Natural killer cell (primary cell): Measurements from ENCODE around the gene SLC17A8. TPM values are rescaled to one million over a fixed set of nuclear protein-coding genes. Genes with fewer than 3 reads are reported as not detected.
"Not testable (repeated sequence)": the region's sequence is repeated elsewhere in the genome, so short reads cannot be mapped to it uniquely, and the experiment has no call there.

ENCODE experiments used
- ATAC-seq, 3 donors: fragments of 150-1000 bp in 2 of 3; fragments of 200-7000 bp in 1 of 3; cut with Tn5 transposase; 1 replicate in 1 of 3; 2 replicates in 2 of 3; pipeline ENCODE4 v1.10.0; 2021; ENCODE audit warnings: mild to moderate bottlenecking in 2 of 3, moderate library complexity in 2 of 3
- DNase-seq, 2 donors: peaks; one replicate each; pipeline versions ENCODE4 v3.0.0 to v3.0.0-alpha.2; 2013 to 2021; ENCODE audit warnings: mixed read lengths in 1 of 2
- H3K27ac ChIP-seq: one replicate; pipeline ENCODE4 v1.5.1; 2013; ENCODE audit warnings: mild to moderate bottlenecking, low read length
- H3K27me3 ChIP-seq: one replicate; pipeline ENCODE4 v1.6.1; 2013; ENCODE audit warnings: low read length; ENCODE audit not compliant: control insufficient read depth, insufficient read depth
- H3K36me3 ChIP-seq: one replicate; pipeline ENCODE4 v1.6.1; 2013; ENCODE audit warnings: low read length; ENCODE audit not compliant: control insufficient read depth, insufficient read depth
- H3K4me1 ChIP-seq: one replicate; pipeline ENCODE4 v1.6.1; 2013; ENCODE audit warnings: low read length; ENCODE audit not compliant: control insufficient read depth, insufficient read depth
- H3K4me3 ChIP-seq: one replicate; pipeline ENCODE4 v1.5.1; 2013; ENCODE audit warnings: low read length
- H3K9me3 ChIP-seq: one replicate; pipeline ENCODE4 v1.6.1; 2013; ENCODE audit warnings: low read length; ENCODE audit not compliant: control insufficient read depth, insufficient read depth
- H3K27ac Mint-ChIP-seq, 2 donors: one replicate each; pipeline ENCODE4 v1.8.0; 2022; ENCODE audit warnings: mild to moderate bottlenecking in 2 of 2, mixed read lengths in 2 of 2, moderate library complexity in 1 of 2
- H3K27me3 Mint-ChIP-seq, 2 donors: one replicate each; pipeline ENCODE4 v1.8.0; 2022; ENCODE audit warnings: low read depth in 2 of 2, mixed read lengths in 2 of 2
- H3K36me3 Mint-ChIP-seq: one replicate; pipeline ENCODE4 v1.8.0; 2022; ENCODE audit warnings: mixed read lengths
- H3K4me1 Mint-ChIP-seq, 2 donors: one replicate each; pipeline ENCODE4 v1.8.0; 2022; ENCODE audit warnings: mixed read lengths in 2 of 2
- H3K4me3 Mint-ChIP-seq: one replicate; pipeline ENCODE4 v1.8.0; 2022; ENCODE audit warnings: mild to moderate bottlenecking, moderate library complexity, mixed read lengths
- H3K9me3 Mint-ChIP-seq, 2 donors: one replicate each; pipeline ENCODE4 v1.8.0; 2022; ENCODE audit warnings: mixed read lengths in 2 of 2
- WGBS: methylation state at CpG from one replicate; pipeline ENCODE4 v1.1.7; 2013; ENCODE audit warnings: missing lambda C conversion rate; ENCODE audit not compliant: insufficient coverage; 5-methylcytosine and 5-hydroxymethylcytosine counted together
- intact Hi-C: fragments of 100-400 bp; cut with micrococcal nuclease; formaldehyde crosslinking; loops from one replicate; pipeline ENCODE4 v1.14.2; 2022
- total RNA-seq, 4 donors: library from RNA; stranded (reverse); fragments of 120-200 nt in 1 of 4; gene quantifications; one replicate each; pipeline versions ENCODE4 v1.2.3 to v1.2.4, GENCODE V29; 2013 to 2022
- TF ChIP-seq, protein P1 (sequence below): fragments of 200-600 bp; IDR thresholded peaks from one replicate; pipeline ENCODE4 v1.8.0; 2022; ENCODE audit warnings: antibody characterized with exemption

Gene SLC17A8
- total RNA-seq, 3 donors from 2014 or later (not counting 1 experiment from before 2014, with no cell fraction given) = not detected

DNA sequence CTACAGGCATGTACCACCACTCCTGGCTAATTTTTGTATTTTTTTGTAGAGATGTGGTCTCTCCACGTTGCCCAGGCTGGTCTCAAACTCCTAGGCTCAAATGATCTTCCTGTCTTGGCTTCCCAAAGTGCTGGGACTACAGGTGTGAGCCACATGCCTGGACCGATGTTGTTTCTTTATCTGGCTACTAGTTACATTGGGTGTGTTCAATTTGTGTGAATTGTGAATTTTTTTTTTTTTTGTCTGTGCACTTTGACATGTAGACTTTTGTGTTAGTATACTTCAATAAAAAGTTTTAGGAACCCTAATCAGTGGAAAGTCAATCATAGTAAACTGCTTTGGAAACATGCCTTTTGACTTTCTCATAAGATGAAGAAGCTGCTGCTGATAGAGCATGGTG lies 24.0 kb upstream of the SLC17A8 start:
- intact Hi-C loops = no loop called here
- no peaks in the 10 kb centered on the region for H3K27me3 Mint-ChIP-seq
- Histone ChIP-seq H3K27ac (no peak overlapping the region), H3K4me3 (no peak overlapping the region), H3K27me3 (no peaks in the 10 kb centered on the region), H3K4me1 (no peaks in the 10 kb centered on the region), H3K9me3 (no peaks in the 10 kb centered on the region), H3K36me3 (peaks cover 67% of the 10 kb centered on the region)
- DNase-seq (no peak), ATAC-seq (no peak)
- WGBS = 88% methylated on average over 2 of the region's 2 CpGs
- H3K27ac Mint-ChIP-seq = peak overlapping the region in 1 of 2 donors; percentile 12
- no peaks in the 10 kb centered on the region for H3K9me3 Mint-ChIP-seq
- TF ChIP-seq, protein P1, sequence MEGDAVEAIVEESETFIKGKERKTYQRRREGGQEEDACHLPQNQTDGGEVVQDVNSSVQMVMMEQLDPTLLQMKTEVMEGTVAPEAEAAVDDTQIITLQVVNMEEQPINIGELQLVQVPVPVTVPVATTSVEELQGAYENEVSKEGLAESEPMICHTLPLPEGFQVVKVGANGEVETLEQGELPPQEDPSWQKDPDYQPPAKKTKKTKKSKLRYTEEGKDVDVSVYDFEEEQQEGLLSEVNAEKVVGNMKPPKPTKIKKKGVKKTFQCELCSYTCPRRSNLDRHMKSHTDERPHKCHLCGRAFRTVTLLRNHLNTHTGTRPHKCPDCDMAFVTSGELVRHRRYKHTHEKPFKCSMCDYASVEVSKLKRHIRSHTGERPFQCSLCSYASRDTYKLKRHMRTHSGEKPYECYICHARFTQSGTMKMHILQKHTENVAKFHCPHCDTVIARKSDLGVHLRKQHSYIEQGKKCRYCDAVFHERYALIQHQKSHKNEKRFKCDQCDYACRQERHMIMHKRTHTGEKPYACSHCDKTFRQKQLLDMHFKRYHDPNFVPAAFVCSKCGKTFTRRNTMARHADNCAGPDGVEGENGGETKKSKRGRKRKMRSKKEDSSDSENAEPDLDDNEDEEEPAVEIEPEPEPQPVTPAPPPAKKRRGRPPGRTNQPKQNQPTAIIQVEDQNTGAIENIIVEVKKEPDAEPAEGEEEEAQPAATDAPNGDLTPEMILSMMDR = no peak
- no peaks in the 10 kb centered on the region for H3K4me1 Mint-ChIP-seq
- H3K36me3 Mint-ChIP-seq = peaks cover 40% of the 10 kb centered on the region
- no peak overlapping the region for H3K4me3 Mint-ChIP-seq

DNA sequence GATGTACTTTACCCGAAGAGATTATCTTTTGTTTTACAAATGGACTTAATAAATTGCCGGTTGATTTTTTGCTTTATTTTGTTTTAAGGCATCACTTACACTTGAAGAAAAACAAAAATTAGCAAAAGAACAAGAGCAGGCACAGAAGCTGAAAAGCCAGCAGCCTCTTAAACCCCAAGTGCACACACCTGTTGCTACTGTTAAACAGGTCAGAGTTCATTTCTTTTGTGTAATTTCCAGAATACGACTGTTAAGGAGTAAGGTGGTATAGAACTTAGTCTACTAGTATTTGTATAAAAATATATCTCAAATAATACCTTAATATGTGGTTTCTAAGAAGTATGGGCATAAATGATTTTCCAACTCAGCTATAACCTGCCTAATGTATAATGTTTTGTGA lies 19.6 kb upstream of the SLC17A8 start:
- no peak overlapping the region for H3K4me3 Mint-ChIP-seq
- H3K4me1 ChIP-seq = no peaks in the 10 kb centered on the region
- WGBS = 100% methylated on average over 2 of the region's 3 CpGs
- no peaks in the 10 kb centered on the region for H3K27me3 Mint-ChIP-seq
- H3K9me3 ChIP-seq = no peaks in the 10 kb centered on the region
- DNase-seq (no peak), ATAC-seq (no peak)
- H3K27ac ChIP-seq = no peak overlapping the region
- peaks cover 61% of the 10 kb centered on the region for H3K36me3 ChIP-seq
- no peak overlapping the region for H3K27ac Mint-ChIP-seq
- no peaks in the 10 kb centered on the region for H3K4me1 Mint-ChIP-seq
- peaks cover 19% of the 10 kb centered on the region for H3K36me3 Mint-ChIP-seq
- H3K4me3 ChIP-seq = no peak overlapping the region
- no peaks in the 10 kb centered on the region for H3K27me3 ChIP-seq
- intact Hi-C loops = no loop called here
- no peaks in the 10 kb centered on the region for H3K9me3 Mint-ChIP-seq
- TF ChIP-seq, protein P1 = no peak

DNA sequence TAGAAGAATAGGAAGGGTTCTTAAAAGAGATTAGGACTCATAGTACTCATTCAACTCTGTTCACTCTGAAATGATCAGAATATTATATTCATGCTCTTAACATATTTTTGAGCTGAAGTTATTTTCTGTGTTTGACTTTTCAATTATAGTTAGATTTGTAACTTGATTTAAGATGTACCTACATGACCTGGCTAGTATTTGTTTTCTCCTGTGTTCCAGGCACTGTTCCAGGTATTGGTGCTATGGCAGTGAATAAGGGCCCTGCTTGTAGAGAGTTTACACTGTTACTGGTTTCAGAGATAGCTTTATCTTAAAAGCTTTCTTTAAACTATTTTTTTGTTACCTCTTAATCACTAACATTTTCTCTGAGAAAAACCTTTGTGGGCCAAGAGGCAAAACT lies 19.1 kb upstream of the SLC17A8 start:
- DNase-seq = no peak
- no peak for ATAC-seq
- H3K36me3 Mint-ChIP-seq = peaks cover 19% of the 10 kb centered on the region
- H3K27ac ChIP-seq = no peak overlapping the region
- no peaks in the 10 kb centered on the region for H3K4me1 ChIP-seq
- H3K4me3 ChIP-seq = no peak overlapping the region
- H3K4me3 Mint-ChIP-seq = no peak overlapping the region
- peaks cover 60% of the 10 kb centered on the region for H3K36me3 ChIP-seq
- H3K9me3 ChIP-seq = no peaks in the 10 kb centered on the region
- no peak overlapping the region for H3K27ac Mint-ChIP-seq
- no peaks in the 10 kb centered on the region for H3K4me1 Mint-ChIP-seq
- no peaks in the 10 kb centered on the region for H3K27me3 Mint-ChIP-seq
- H3K9me3 Mint-ChIP-seq = no peaks in the 10 kb centered on the region
- TF ChIP-seq, protein P1 = no peak
- no peaks in the 10 kb centered on the region for H3K27me3 ChIP-seq
- intact Hi-C loops = no loop called here

DNA sequence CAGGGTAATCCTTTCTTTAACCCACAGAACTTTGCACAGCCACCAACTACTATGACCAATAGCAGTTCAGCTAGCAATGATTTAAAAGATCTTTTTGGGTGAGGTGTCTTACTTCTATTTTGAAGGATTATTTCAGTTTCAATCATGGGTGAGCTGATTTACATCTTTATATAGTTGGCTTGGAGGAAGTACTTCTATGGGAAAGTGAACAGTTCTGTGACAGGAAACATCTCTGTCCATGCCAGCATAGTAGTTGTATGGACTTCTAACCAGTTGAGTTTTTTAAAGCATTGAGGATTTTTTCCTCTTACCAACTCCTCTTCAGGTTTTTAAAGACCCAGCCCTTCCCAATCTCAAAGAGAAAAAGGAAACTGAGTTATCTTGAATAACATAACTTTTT lies 17.8 kb upstream of the SLC17A8 start:
- DNase-seq = no peak
- Histone ChIP-seq H3K27ac (no peak overlapping the region), H3K4me3 (no peak overlapping the region), H3K9me3 (no peaks in the 10 kb centered on the region), H3K36me3 (peaks cover 49% of the 10 kb centered on the region), H3K4me1 (no peaks in the 10 kb centered on the region), H3K27me3 (no peaks in the 10 kb centered on the region)
- Mint-ChIP-seq H3K27ac (peak overlapping the region; percentile 13 to 51), H3K4me3 (no peak overlapping the region), H3K4me1 (no peaks in the 10 kb centered on the region), H3K27me3 (no peaks in the 10 kb centered on the region), H3K36me3 (peaks cover 14% of the 10 kb centered on the region), H3K9me3 (no peaks in the 10 kb centered on the region)
- no peak for ATAC-seq
- intact Hi-C loops = no loop called here
- TF ChIP-seq, protein P1 = no peak

DNA sequence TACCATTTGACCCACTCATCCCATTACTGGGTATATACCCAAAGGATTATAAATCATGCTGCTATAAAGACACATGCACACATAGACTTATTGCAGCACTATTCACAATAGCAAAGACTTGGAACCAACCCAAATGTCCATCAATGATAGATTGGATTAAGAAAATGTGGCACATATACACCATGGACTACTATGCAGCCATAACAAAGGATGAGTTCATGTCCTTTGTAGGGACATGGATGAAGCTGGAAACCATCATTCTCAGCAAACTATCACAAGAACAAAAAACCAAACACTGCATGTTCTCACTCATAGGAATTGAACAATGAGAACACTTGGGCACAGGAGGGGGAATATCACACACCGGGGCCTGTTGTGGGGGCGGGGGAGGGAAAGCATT lies 14.0 kb upstream of the SLC17A8 start:
- DNase-seq, H3K4me3 Mint-ChIP-seq, H3K4me1 Mint-ChIP-seq, H3K27me3 Mint-ChIP-seq, H3K9me3 Mint-ChIP-seq, H3K27me3 ChIP-seq, ATAC-seq, H3K27ac Mint-ChIP-seq, H3K4me3 ChIP-seq, H3K9me3 ChIP-seq, H3K27ac ChIP-seq, H3K36me3 Mint-ChIP-seq, intact Hi-C loops, H3K4me1 ChIP-seq: not testable (repeated sequence)
- peaks cover 20% of the 10 kb centered on the region for H3K36me3 ChIP-seq
- WGBS = 100% methylated on average over 2 of the region's 2 CpGs

DNA sequence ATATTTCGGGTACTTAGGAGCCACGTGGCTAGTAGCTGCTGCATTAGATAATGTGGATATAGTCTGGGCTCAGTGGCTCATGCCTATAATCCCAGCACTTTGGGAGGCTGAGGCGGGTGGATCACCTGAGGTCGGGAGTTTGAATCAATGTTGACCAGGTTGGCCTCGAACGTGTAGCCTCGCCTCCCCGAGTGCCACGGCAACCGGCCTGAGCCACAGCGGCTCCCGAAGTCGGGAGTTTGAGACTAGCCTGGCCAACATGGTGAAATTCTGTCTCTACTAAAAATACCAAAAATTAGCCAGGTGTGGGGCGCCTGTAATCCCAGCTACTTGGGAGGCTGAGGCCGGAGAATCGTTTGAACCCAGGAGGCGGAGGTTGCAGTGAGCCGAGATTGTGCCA lies 12.5 kb upstream of the SLC17A8 start:
- H3K9me3 ChIP-seq, H3K36me3 Mint-ChIP-seq, H3K9me3 Mint-ChIP-seq, H3K4me1 ChIP-seq, H3K4me3 ChIP-seq, H3K27ac ChIP-seq, intact Hi-C loops, H3K36me3 ChIP-seq, DNase-seq, ATAC-seq, H3K4me3 Mint-ChIP-seq, H3K4me1 Mint-ChIP-seq, H3K27me3 ChIP-seq, H3K27me3 Mint-ChIP-seq, H3K27ac Mint-ChIP-seq: not testable (repeated sequence)
- 97% methylated on average over 18 of the region's 18 CpGs for WGBS
